ENCODE results near the gene ACVR1C.

The ACVR1C gene

DNA sequence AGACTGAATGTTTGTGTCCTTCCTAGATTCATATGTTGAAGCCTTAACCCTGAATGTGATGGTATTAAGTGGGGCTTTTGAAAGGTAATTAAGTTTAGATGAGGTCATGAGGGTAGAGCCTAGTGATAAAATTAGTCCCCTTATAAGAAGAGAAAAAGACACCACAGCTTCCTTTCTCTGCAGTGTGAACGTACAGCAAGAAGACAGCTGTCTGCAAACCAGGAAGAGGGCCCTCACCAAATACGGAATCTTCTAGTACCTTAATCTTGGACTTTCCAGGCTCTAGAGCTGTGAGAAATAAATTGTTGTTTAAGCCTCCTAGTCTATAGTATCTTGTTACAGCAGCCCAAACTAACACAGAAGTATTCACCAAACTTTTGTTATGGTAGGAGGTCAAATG, 127.6 kb downstream of the ACVR1C start:
- no peaks in the 10 kb centered on the region for H3K79me1 ChIP-seq (ENCODE audit: low read length)
- no peak overlapping the region for H3K4me3 ChIP-seq (ENCODE audit: low read depth, low read length)
- H3K4me2 ChIP-seq (ENCODE audit: low read length) = no peak overlapping the region
- H3K9me3 ChIP-seq (ENCODE audit: insufficient read depth, low read depth, low read length) = no peaks in the 10 kb centered on the region
- no CpG with 5 or more reads among the region's 2 CpGs for WGBS (ENCODE audit: extremely low coverage, insufficient coverage, insufficient read length)
- no peaks in the 10 kb centered on the region for H3K4me1 ChIP-seq (ENCODE audit: control insufficient read depth in 1 of 2, insufficient read depth in 2 of 2, low read length in 2 of 2)
- no peak overlapping the region for H2AK5ac ChIP-seq (ENCODE audit: low read length)
- H4K12ac ChIP-seq (ENCODE audit: low read depth, low read length) = no peak overlapping the region
- H2BK12ac ChIP-seq (ENCODE audit: low read length) = no peak overlapping the region
- H3K79me2 ChIP-seq (ENCODE audit: control insufficient read depth, insufficient read depth, low read length, poor library complexity) = no peaks in the 10 kb centered on the region
- no peak overlapping the region for H3K23ac ChIP-seq (ENCODE audit: low read length)
- no peak overlapping the region for H4K91ac ChIP-seq (ENCODE audit: low read depth, low read length)
- no peak for DNase-seq
- no peaks in the 10 kb centered on the region for H3K36me3 ChIP-seq (ENCODE audit: control insufficient read depth in 1 of 2, insufficient read depth in 2 of 2, low read length in 2 of 2)
- H3K27ac ChIP-seq (ENCODE audit: low read depth, low read length) = no peak overlapping the region
- H4K8ac ChIP-seq (ENCODE audit: low read depth, low read length) = no peak overlapping the region
- H3K14ac ChIP-seq (ENCODE audit: low read length) = no peak overlapping the region
- H3K9ac ChIP-seq (ENCODE audit: low read length) = no peak overlapping the region
- no peak overlapping the region for H3K4ac ChIP-seq (ENCODE audit: low read depth, low read length)
- H2AFZ ChIP-seq (ENCODE audit: insufficient read depth, low read length, poor library complexity) = no peak overlapping the region
- H2BK5ac ChIP-seq (ENCODE audit: low read depth, low read length, poor library complexity) = no peak overlapping the region
- no peaks in the 10 kb centered on the region for H3K27me3 ChIP-seq (ENCODE audit: insufficient read depth, low read length)
- no peak overlapping the region for H2BK120ac ChIP-seq (ENCODE audit: insufficient read depth, low read length, poor library complexity)
- no peak overlapping the region for H3K18ac ChIP-seq (ENCODE audit: low read length)

DNA sequence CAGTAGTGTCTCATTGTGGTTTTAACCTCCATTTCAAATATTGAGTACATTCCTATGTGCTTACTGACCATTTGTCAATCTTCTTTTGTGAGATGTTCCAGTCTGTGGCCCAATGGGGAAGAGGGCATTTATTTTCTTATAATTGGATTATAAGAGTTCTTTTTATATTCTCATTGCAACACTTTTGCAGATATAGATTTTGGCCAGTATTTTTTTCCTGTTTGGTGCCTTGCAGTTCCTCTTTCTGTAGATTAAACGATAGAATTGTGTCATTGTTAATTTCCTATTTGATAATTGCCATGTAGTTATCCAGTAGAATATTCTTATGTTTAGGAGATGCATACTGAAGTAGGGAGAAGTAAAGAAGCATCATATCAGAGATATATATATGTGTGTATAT, 128.3 kb downstream of the ACVR1C start:
- no peaks in the 10 kb centered on the region for H3K79me1 ChIP-seq (ENCODE audit: low read length)
- no peak overlapping the region for H2AFZ ChIP-seq (ENCODE audit: insufficient read depth, low read length, poor library complexity)
- no peak overlapping the region for H4K12ac ChIP-seq (ENCODE audit: low read depth, low read length)
- H2AK5ac ChIP-seq (ENCODE audit: low read length) = no peak overlapping the region
- H3K4ac ChIP-seq (ENCODE audit: low read depth, low read length) = no peak overlapping the region
- no peak overlapping the region for H3K23ac ChIP-seq (ENCODE audit: low read length)
- no peaks in the 10 kb centered on the region for H3K36me3 ChIP-seq (ENCODE audit: control insufficient read depth in 1 of 2, insufficient read depth in 2 of 2, low read length in 2 of 2)
- H3K79me2 ChIP-seq (ENCODE audit: control insufficient read depth, insufficient read depth, low read length, poor library complexity) = no peaks in the 10 kb centered on the region
- H3K9me3 ChIP-seq (ENCODE audit: insufficient read depth, low read depth, low read length) = no peaks in the 10 kb centered on the region
- H4K8ac ChIP-seq (ENCODE audit: low read depth, low read length) = no peak overlapping the region
- no peak overlapping the region for H2BK120ac ChIP-seq (ENCODE audit: insufficient read depth, low read length, poor library complexity)
- H2BK5ac ChIP-seq (ENCODE audit: low read depth, low read length, poor library complexity) = no peak overlapping the region
- H3K27ac ChIP-seq (ENCODE audit: low read depth, low read length) = no peak overlapping the region
- no peak for DNase-seq
- H2BK12ac ChIP-seq (ENCODE audit: low read length) = no peak overlapping the region
- H3K9ac ChIP-seq (ENCODE audit: low read length) = no peak overlapping the region
- H3K4me1 ChIP-seq (ENCODE audit: control insufficient read depth in 1 of 2, insufficient read depth in 2 of 2, low read length in 2 of 2) = no peaks in the 10 kb centered on the region
- no peaks in the 10 kb centered on the region for H3K27me3 ChIP-seq (ENCODE audit: insufficient read depth, low read length)
- no peak overlapping the region for H4K91ac ChIP-seq (ENCODE audit: low read depth, low read length)
- WGBS (ENCODE audit: extremely low coverage, insufficient coverage, insufficient read length) = no CpG with 5 or more reads among the region's 1 CpG
- H3K18ac ChIP-seq (ENCODE audit: low read length) = no peak overlapping the region
- no peak overlapping the region for H3K4me2 ChIP-seq (ENCODE audit: low read length)
- H3K14ac ChIP-seq (ENCODE audit: low read length) = no peak overlapping the region
- no peak overlapping the region for H3K4me3 ChIP-seq (ENCODE audit: low read depth, low read length)

DNA sequence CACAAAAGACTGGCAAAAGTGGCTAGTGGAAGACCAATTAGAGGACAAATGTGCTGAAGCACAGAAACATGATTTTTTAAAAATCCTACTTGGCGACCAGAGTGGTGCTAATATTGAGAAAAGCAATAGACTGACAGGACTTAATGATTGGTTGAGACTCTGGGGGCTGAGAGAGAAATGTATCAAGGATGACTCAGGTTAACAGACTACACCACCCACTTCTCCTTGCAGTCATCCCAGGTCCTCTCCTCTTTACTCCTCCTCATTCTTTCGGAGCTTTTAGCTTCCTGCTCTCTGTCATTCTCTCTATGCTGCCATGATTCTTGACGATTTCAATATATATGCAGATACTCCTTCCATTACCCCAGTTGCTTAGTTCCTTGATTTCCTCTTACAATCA, 130.2 kb downstream of the ACVR1C start:
- H3K4ac ChIP-seq (ENCODE audit: low read depth, low read length) = no peak overlapping the region
- H2AK5ac ChIP-seq (ENCODE audit: low read length) = no peak overlapping the region
- no peaks in the 10 kb centered on the region for H3K27me3 ChIP-seq (ENCODE audit: insufficient read depth, low read length)
- H2BK12ac ChIP-seq (ENCODE audit: low read length) = no peak overlapping the region
- no peak overlapping the region for H4K12ac ChIP-seq (ENCODE audit: low read depth, low read length)
- no peaks in the 10 kb centered on the region for H3K4me1 ChIP-seq (ENCODE audit: control insufficient read depth in 1 of 2, insufficient read depth in 2 of 2, low read length in 2 of 2)
- no peak overlapping the region for H4K91ac ChIP-seq (ENCODE audit: low read depth, low read length)
- whole genome bisulfite sequencing (ENCODE audit: extremely low coverage, insufficient coverage, insufficient read length) = no CpG with 5 or more reads among the region's 3 CpGs
- H3K14ac ChIP-seq (ENCODE audit: low read length) = no peak overlapping the region
- DNase-seq = no peak
- H4K8ac ChIP-seq (ENCODE audit: low read depth, low read length) = no peak overlapping the region
- H3K9me3 ChIP-seq (ENCODE audit: insufficient read depth, low read depth, low read length) = no peaks in the 10 kb centered on the region
- H2BK5ac ChIP-seq (ENCODE audit: low read depth, low read length, poor library complexity) = no peak overlapping the region
- H2AFZ ChIP-seq (ENCODE audit: insufficient read depth, low read length, poor library complexity) = no peak overlapping the region
- H3K23ac ChIP-seq (ENCODE audit: low read length) = no peak overlapping the region
- H3K27ac ChIP-seq (ENCODE audit: low read depth, low read length) = no peak overlapping the region
- no peaks in the 10 kb centered on the region for H3K79me2 ChIP-seq (ENCODE audit: control insufficient read depth, insufficient read depth, low read length, poor library complexity)
- no peak overlapping the region for H3K18ac ChIP-seq (ENCODE audit: low read length)
- H2BK120ac ChIP-seq (ENCODE audit: insufficient read depth, low read length, poor library complexity) = no peak overlapping the region
- no peaks in the 10 kb centered on the region for H3K36me3 ChIP-seq (ENCODE audit: control insufficient read depth in 1 of 2, insufficient read depth in 2 of 2, low read length in 2 of 2)
- no peaks in the 10 kb centered on the region for H3K79me1 ChIP-seq (ENCODE audit: low read length)
- H3K4me2 ChIP-seq (ENCODE audit: low read length) = no peak overlapping the region
- H3K9ac ChIP-seq (ENCODE audit: low read length) = no peak overlapping the region
- H3K4me3 ChIP-seq (ENCODE audit: low read depth, low read length) = no peak overlapping the region

DNA sequence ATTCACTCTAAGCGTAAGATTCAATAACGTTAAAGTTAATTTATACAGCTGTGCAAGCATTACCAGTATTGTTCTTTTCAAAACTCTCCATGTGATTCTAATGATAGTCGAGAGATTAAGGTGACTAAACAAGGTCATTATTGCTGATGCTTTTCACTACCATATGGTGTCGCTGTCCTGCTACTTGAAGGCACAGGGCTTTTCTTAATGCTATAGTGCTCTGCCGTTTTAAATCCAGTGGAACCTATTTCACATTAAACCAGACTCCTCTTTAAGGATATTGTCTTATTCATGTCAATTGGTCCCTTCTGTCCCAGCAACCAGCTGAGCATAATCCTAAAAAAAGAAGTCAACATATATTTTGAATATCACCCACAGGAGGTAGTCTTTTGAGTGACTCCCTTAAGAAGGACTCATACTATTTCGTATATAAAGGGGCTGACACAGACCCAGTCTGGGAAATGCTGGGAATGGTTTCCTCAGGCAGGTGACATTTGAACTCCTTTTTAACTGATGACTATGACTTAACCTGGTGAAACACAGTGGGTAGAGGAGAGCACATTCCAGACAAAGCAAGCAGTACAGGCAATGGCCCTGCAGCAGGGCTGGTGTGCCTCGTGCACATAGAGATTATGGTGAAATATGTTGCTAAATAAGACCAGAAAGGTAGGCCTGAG, 130.9 kb downstream of the ACVR1C start:
- Histone ChIP-seq H3K79me1 (ENCODE audit: low read length) (no peaks in the 10 kb centered on the region), H3K4me3 (ENCODE audit: low read depth, low read length) (no peak overlapping the region), H2AK5ac (ENCODE audit: low read length) (no peak overlapping the region), H2BK120ac (ENCODE audit: insufficient read depth, low read length, poor library complexity) (no peak overlapping the region), H3K23ac (ENCODE audit: low read length) (no peak overlapping the region), H3K79me2 (ENCODE audit: control insufficient read depth, insufficient read depth, low read length, poor library complexity) (no peaks in the 10 kb centered on the region), H2AFZ (ENCODE audit: insufficient read depth, low read length, poor library complexity) (no peak overlapping the region), H3K4me1 (ENCODE audit: control insufficient read depth in 1 of 2, insufficient read depth in 2 of 2, low read length in 2 of 2) (no peaks in the 10 kb centered on the region), H4K91ac (ENCODE audit: low read depth, low read length) (no peak overlapping the region), H2BK5ac (ENCODE audit: low read depth, low read length, poor library complexity) (no peak overlapping the region), H2BK12ac (ENCODE audit: low read length) (no peak overlapping the region), H3K9ac (ENCODE audit: low read length) (no peak overlapping the region), H3K4me2 (ENCODE audit: low read length) (no peak overlapping the region), H4K8ac (ENCODE audit: low read depth, low read length) (no peak overlapping the region), H3K4ac (ENCODE audit: low read depth, low read length) (no peak overlapping the region), H3K36me3 (ENCODE audit: control insufficient read depth in 1 of 2, insufficient read depth in 2 of 2, low read length in 2 of 2) (no peaks in the 10 kb centered on the region), H4K12ac (ENCODE audit: low read depth, low read length) (no peak overlapping the region), H3K14ac (ENCODE audit: low read length) (no peak overlapping the region), H3K18ac (ENCODE audit: low read length) (no peak overlapping the region), H3K27ac (ENCODE audit: low read depth, low read length) (no peak overlapping the region), H3K27me3 (ENCODE audit: insufficient read depth, low read length) (no peaks in the 10 kb centered on the region), H3K9me3 (ENCODE audit: insufficient read depth, low read depth, low read length) (no peaks in the 10 kb centered on the region)
- no CpG with 5 or more reads among the region's 7 CpGs for WGBS (ENCODE audit: extremely low coverage, insufficient coverage, insufficient read length)
- DNase-seq = peak; percentile 78 to 82

Measured in trophoblast cell (in vitro differentiated cells and primary cell).